Adrenal gland (tissue), 5 donors: ENCODE data around the gene KDM4B.

ENCODE experiments used
- POLR2A ChIP-seq, 2 donors: fragments of 450-650 bp; IDR thresholded peaks; one replicate each; pipeline ENCODE4 v1.6.1; 2017; ENCODE audit warnings: antibody characterized with exemption in 2 of 2, mild to moderate bottlenecking in 2 of 2, moderate library complexity in 1 of 2
- TF ChIP-seq, protein P1 (sequence below), 6 experiments: fragments of 450-650 bp in 4 of 6; fragments of 200-600 bp in 2 of 6; sonication (generic) in 1 of 6; IDR thresholded peaks; 1 replicate in 5 of 6; 2 replicates in 1 of 6; pipeline versions ENCODE4 v1.5.1 to v1.8.0; 2016 to 2021; ENCODE audit warnings: antibody characterized with exemption in 6 of 6, mild to moderate bottlenecking in 2 of 6, moderate library complexity in 1 of 6
- donor health status: DM: no; HTN: no; CAD: no.

DNA sequence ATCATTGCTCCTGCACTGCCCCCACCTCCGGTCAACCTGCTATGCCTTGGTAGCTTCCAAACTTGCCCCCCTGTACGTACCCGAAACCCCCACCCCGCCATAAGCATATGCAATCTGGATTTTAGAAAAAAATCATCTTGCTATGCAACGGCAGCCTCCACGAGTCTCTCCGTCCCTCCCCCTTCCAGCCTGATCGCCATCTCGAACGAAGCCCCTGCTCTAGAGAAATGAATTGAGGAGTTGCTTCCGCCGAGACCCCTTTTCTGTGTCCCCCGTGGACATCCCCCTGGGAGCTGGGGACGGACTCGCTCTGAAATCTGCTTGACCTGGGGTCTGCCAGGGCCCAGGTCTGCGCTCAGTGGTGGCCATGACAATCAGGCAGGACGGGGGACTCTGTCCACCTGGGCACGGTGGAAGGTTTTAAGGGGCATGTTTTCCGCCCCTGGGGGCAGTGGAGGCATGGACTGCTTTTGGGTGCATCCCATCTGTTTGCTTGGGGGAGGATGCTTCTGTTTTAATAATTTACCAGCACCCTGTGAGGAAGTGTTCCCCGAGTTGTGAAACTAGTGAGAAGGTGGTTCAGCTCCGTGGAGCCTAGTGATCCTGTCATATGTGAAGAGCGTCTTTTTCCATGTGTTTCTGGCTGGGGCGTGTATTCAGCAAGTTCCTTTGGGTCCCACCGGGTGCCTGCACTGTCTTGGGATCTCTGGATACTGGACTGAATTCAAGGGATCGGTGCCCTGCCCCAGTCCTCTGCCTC, 1.0 kb downstream of the KDM4B start:
- TF ChIP-seq, protein P1, sequence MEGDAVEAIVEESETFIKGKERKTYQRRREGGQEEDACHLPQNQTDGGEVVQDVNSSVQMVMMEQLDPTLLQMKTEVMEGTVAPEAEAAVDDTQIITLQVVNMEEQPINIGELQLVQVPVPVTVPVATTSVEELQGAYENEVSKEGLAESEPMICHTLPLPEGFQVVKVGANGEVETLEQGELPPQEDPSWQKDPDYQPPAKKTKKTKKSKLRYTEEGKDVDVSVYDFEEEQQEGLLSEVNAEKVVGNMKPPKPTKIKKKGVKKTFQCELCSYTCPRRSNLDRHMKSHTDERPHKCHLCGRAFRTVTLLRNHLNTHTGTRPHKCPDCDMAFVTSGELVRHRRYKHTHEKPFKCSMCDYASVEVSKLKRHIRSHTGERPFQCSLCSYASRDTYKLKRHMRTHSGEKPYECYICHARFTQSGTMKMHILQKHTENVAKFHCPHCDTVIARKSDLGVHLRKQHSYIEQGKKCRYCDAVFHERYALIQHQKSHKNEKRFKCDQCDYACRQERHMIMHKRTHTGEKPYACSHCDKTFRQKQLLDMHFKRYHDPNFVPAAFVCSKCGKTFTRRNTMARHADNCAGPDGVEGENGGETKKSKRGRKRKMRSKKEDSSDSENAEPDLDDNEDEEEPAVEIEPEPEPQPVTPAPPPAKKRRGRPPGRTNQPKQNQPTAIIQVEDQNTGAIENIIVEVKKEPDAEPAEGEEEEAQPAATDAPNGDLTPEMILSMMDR (IDR thresholded peaks at IDR 0.05), result no peak
- TF ChIP-seq POLR2A (IDR thresholded peaks at IDR 0.05), result no peak
